Astrocyte of the hippocampus (primary cell): ENCODE results near the gene DOC2B.
A peak's percentile ranks its signal among the peaks of the same experiment; 100 is the strongest.

Experiments used
- DNase-seq: peaks from one replicate; pipeline ENCODE4 v3.0.0; 2011; ENCODE audit warnings: low read depth, low spot score

Gene DOC2B

DNA sequence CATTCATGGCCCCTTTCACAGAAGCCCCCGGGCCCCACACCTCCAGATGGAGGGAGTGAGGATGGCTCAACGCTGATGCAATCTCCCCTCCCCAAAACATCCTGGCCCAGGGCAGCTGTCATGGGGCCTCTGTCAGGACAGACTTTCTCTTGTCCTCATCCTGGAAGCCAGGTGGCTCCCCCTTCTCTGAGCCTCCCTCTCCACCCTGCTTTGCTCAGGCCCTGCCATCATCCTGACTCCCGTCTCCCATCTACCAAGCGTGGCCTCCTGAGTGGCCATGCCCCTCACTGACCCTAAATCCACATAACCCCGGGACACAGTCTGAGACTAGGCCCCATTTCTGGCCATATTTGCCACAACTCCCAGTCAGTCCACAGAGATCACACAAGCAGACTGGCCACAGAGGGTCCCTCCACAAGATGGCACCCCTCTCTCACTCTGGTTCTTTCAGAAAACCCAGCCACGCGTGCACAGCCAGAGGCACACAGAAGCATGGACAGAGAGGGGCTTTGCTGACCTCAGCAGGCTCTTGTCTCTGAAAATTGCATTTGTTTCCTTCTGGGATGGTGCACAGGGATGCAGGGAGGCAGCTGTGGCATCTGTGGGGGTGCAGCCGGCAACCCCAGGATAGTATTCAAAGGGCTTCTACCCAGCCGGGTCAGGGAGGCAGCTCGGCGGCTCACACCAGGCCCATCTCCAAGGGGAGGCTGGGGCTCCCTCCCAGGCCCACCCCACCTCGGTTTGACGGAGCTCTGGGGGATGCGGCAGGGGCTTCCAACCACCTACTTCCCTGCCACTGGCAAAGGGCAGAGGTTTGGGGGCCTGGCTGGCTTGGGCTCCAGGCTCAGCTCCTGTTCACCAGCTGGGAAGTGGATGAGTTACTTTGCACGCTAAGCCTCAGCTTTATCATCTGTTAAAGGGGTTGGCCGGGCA lies 16.9 kb downstream of the DOC2B start:
- DNase-seq, result peak; percentile 64

- no peak for DNase-seq
These were observed 17.8 kb downstream of the DOC2B start for GRCh38 chr17:163514-164098.

DNA sequence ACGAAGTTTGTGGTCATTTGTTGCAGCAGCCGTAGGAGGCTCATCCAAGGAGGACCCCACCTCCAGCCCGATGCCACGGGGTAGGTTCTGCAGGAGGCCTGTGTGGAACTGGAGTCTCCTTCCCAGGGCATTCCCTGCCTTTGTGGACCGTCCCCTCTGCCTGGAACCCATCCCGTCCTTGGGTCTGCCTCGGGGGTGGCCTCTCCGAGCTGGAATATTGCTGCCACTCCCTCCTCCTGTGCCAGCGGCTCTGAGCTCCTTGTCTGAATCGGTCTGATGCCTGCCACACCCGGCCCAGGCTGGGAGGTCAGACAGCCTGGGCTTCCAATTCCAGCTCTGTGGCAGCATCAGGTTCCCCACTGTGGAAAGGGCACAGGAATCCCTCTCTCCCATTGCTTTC lies 18.8 kb downstream of the DOC2B start:
- no peak for DNase-seq

GRCh38 chr17:161481-161880 lies 20.0 kb downstream of the DOC2B start:
- no peak for DNase-seq

DNA sequence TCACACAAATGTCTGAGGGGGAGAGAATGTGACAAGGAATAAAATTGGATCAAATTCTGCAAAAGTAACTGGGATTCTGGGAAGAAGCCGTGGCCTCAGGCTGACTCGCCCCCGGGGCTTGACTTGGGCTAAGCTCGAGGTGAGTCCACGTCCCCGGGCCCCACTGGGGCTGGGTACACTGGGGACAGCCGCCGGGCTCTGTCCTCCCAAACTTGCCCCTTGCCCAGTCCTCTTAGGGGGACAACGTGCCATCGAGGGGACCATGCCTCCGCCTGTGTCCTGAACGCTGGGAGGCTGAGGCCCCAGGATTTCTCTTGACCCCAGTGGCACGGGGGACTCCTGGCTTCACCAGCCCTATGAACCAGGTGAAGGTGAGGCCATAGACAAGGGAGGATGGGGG lies 21.1 kb downstream of the DOC2B start:
- no peak for DNase-seq

GRCh38 chr17:159609-160008 lies 21.8 kb downstream of the DOC2B start:
- no peak for DNase-seq

DNA sequence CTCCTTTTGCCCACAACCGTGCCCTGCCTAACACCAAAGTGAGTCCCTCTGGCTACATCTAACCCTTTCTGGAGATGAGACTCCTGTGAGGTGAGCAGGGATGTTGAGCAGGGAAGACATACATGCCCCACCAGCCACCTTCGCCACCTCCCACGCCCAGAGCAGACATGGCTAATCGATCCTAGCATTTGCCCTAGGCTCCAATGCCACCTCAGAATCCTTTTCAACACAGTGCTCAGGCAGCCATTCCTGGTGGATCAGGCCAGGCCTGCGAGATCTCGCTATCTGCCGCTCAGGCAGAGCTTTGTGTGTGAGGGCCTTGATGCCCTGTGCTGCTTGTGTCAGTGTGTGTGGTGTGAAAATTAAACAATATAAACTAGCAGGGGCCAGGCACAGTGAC lies 23.1 kb downstream of the DOC2B start:
- DNase-seq, result no peak

DNA sequence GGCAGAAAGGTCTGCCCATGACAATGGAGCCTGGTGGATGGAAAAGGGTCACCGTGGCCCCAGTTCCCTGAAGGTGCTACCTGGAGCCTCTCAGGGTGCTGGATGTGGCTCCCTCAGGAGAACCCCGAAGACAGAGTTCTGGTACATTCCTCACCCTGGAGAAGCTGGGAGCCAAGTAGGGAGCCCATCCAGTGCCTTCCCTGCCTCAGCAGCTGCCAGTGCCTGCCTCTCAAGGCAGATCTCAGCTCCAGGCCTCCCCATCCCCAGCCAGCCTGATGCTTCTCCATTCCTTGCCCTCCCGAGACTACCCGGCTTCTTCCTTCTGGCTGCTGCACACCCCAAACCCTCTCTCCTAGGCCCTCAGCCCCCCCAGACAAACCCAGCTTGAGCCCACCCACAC lies 23.5 kb downstream of the DOC2B start:
- DNase-seq, result no peak

- DNase-seq, result no peak
These were observed 24.5 kb downstream of the DOC2B start for GRCh38 chr17:156946-157345.

GRCh38 chr17:156094-156621 lies 25.3 kb downstream of the DOC2B start:
- no peak for DNase-seq

DNA sequence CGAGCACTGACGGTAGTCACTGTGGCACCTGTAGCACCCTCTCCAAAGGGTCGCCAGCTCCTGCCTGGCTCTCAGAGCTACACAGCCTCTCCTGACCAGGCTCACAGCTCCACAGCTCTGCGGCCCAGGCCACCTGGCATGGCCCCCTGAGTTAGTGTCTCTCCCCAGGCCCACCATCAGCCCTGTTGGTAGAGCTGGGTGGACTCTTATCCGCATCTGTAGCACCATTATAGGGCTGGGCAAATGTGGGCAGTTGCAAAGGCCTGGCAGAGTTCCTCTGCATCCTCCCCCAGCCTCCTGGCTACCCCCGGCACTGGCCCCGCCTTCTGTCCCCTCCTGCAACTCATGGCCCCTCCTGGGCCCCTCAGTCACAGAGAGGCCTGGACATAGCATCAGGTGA lies 25.9 kb downstream of the DOC2B start:
- DNase-seq, result no peak

DNA sequence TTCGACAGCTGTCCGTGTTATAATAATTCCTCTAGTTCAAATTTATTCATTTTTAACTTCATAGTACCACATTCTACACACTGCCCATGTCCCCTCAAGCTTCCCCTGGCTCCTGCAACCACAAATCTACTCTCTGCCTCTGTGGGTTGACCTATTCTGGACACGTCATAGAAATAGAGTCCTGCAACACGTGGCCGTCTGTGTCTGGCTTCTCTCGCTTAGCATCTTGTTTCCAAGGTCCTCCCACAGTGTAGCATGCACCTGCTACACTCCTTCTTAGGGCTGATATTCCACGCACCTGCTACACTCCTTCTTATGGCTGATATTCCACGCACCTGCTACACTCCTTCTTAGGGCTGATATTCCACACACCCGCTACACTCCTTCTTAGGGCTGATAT lies 27.6 kb downstream of the DOC2B start:
- DNase-seq, result no peak

DNA sequence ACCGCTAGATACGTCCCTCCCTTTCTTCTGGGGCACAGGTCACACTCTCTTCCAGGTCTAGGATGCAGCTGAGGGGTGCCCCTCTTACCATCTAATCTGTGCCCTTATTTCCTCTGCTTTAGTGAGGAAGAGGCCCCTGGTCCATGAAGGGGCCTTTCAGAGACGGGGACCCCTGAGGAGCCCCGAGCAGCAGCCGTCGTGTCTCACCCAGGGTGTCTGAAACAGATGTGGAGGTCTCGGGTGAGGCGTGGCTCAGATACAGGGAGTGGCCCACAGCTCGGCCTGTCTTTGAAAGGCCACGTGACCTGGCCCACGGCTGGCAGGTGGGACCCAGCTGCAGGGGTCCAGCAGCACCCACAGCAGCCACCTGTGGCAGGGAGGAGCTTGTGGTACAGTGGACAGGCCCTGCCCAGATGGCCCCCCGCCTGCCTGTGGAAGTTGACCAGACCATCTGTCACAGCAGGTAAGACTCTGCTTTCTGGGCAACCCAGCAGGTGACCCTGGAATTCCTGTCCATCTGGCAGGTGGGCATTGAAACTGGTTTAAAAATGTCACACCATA lies 28.5 kb downstream of the DOC2B start:
- DNase-seq, result no peak

- DNase-seq, result peak; percentile 7
These were observed 29.3 kb downstream of the DOC2B start for GRCh38 chr17:151886-152859.

GRCh38 chr17:151004-151403 lies 30.4 kb downstream of the DOC2B start:
- DNase-seq, result no peak

GRCh38 chr17:149897-150584 lies 31.4 kb downstream of the DOC2B start:
- no peak for DNase-seq

- no peak for DNase-seq
These were observed 32.2 kb downstream of the DOC2B start for GRCh38 chr17:149231-149630.

DNA sequence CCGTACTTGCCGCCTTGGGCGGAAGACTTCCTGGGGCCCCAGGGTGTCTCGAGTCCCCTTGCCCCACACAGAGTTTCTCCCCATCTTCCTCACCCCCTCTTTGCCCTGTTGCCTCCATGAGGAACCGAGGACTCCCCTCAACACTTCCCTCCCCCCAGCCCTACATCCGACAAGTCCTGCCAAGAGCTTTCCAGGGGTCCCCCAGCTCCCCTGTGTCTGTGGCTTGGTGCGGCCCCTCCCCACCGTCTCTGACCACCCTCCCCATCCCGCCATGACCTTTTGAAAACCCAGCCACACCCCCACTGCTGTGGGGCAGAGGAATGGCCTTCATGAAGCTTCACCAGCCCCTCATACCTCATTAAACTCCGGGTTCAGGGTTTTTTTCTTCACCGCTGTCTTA lies 32.7 kb downstream of the DOC2B start:
- DNase-seq, result no peak

DNA sequence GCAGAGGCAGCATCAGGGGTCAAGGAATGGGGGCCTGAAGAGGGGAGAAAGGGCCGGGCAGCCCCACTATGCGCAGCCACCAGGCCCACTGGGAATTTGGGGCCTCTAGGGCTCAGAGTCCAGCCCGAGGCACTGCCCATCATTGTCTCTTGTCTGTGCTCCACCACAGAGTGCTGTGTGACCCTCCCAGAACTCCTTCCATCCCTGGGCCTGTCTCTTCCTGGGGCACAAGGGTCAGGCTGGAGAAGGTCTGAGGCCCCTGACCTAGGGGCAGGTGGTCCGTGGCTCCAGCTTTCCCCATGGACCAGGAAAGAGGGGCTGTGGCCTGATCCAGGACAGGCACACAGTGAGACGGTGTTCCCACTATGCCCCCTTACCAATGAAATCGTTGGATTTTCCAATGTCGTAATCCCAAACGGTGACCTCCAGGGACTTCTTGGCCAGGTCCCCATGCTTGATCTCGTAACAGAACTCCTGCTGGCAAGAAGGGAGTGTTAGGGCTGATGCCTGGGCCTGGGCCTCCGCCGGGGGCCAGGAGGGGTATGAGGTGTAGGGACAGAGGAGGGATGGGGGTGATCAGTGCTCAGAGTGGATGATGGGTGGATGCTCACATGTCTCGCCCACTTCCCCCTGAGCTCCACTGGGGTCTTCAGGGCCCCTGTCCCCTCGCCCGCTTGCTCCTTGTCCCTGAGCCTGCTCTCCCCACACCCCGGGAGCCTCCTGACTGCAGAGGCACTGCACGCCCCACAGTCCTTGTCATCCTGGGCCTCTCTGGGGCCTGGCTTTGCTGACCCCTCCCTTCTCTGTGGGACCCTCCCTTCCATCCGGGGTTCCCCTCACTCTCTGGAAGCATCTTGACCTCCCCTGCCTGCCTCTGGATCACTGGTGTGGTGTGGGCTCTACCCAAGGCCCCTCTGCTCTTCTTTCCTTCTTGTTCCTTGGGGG lies 33.4 kb downstream of the DOC2B start:
- DNase-seq, result no peak
